H1 (cell line): ENCODE data around the gene PRRT4. TPM values are rescaled to one million over a fixed set of nuclear protein-coding genes. Genes with fewer than 3 reads are reported as not detected.

Source experiments
- CTCF ChIA-PET: fragments of 300-600 bp; sonication (Branson Sonifier 250); formaldehyde crosslinking; loops from one replicate; lab custom pipeline; 2021; ENCODE audit not compliant: partially characterized antibody; lab: Charles Lee
- POLR2A ChIA-PET: fragments of 300-600 bp; sonication (Branson Sonifier 250); formaldehyde crosslinking; loops from one replicate; lab custom pipeline; 2021; ENCODE audit warnings: inconsistent platforms; ENCODE audit not compliant: partially characterized antibody; lab: Charles Lee
- DNase-seq, 2 experiments: peaks; one replicate each; pipeline versions ENCODE4 v3.0.0 to v3.0.0-alpha.2; 2010 to 2022; ENCODE audit warnings: low spot score in 2 of 2, low read depth in 1 of 2, mixed read lengths in 1 of 2
- FAIRE-seq: peaks from 2 replicates; lab custom pipeline; 2011; peaks lifted over from hg19 to GRCh38; lab: Jason Lieb, UNC
- H2AFZ ChIP-seq: 2 replicates; pipeline ENCODE4 v1.8.1; 2012; ENCODE audit warnings: low read length, inconsistent platforms
- H2AK5ac ChIP-seq: 2 replicates; pipeline ENCODE4 v1.6.1; 2013; ENCODE audit warnings: low read depth, low read length
- H2BK120ac ChIP-seq: replicated peaks from 2 replicates; pipeline ENCODE3; 2013; ENCODE audit warnings: low read depth, low read length, inconsistent platforms
- H2BK12ac ChIP-seq: 2 replicates; pipeline ENCODE4 v1.6.1; 2013; ENCODE audit warnings: low read depth, low read length
- H2BK15ac ChIP-seq: 2 replicates; pipeline ENCODE4 v1.6.1; 2013; ENCODE audit warnings: low read length
- H2BK20ac ChIP-seq: 2 replicates; pipeline ENCODE4 v1.6.1; 2013; ENCODE audit warnings: low read length
- H2BK5ac ChIP-seq: 2 replicates; pipeline ENCODE4 v1.6.1; 2013; ENCODE audit warnings: low read depth, low read length
- H3K14ac ChIP-seq: 2 replicates; pipeline ENCODE4 v1.6.1; 2013; ENCODE audit warnings: inconsistent platforms; ENCODE audit not compliant: insufficient read length
- H3K18ac ChIP-seq: 2 replicates; pipeline ENCODE4 v1.6.1; 2013; ENCODE audit warnings: low read length; ENCODE audit errors: extremely low read depth
- H3K23ac ChIP-seq: 2 replicates; pipeline ENCODE4 v1.6.1; 2013; ENCODE audit warnings: inconsistent platforms; ENCODE audit not compliant: insufficient read length
- H3K23me2 ChIP-seq: 2 replicates; pipeline ENCODE4 v1.6.1; 2013; ENCODE audit warnings: low read depth, low read length
- H3K27ac ChIP-seq: 2 replicates; pipeline ENCODE4 v1.6.1; 2011; ENCODE audit warnings: low read depth, low read length, inconsistent platforms
- H3K27me3 ChIP-seq, 4 experiments: replicated peaks in 1 of 4; 1 replicate in 1 of 4; 2 replicates in 3 of 4; pipeline versions ENCODE4 v1.6.1 to v1.8.1; 2011 to 2013; ENCODE audit warnings: low read length in 3 of 4, mild to moderate bottlenecking in 3 of 4, inconsistent platforms in 2 of 4, mixed read lengths in 2 of 4, moderate library complexity in 1 of 4; ENCODE audit not compliant: control insufficient read depth in 3 of 4, insufficient read depth in 3 of 4; ENCODE audit errors: extremely low read depth in 1 of 4
- H3K36me3 ChIP-seq, 4 experiments: 2 replicates each; pipeline versions ENCODE4 v1.6.1 to v1.8.1; 2011 to 2013; ENCODE audit warnings: mild to moderate bottlenecking in 4 of 4, low read length in 3 of 4, moderate library complexity in 2 of 4, control low read depth in 1 of 4, inconsistent platforms in 1 of 4; ENCODE audit not compliant: insufficient read depth in 4 of 4, control insufficient read depth in 2 of 4
- H3K4ac ChIP-seq: replicated peaks from 2 replicates; pipeline ENCODE3; 2013; ENCODE audit warnings: low read length, low read depth, mixed read lengths, inconsistent platforms; ENCODE audit not compliant: insufficient read length
- H3K4me1 ChIP-seq, 4 experiments: replicated peaks in 1 of 4; 1 replicate in 1 of 4; 2 replicates in 3 of 4; pipeline versions ENCODE4 v1.6.1 to v1.8.1; 2011 to 2013; ENCODE audit warnings: low read length in 3 of 4, inconsistent platforms in 2 of 4, mixed read lengths in 1 of 4; ENCODE audit not compliant: insufficient read depth in 4 of 4, control insufficient read depth in 3 of 4
- H3K4me2 ChIP-seq, 2 experiments: 2 replicates each; pipeline versions ENCODE4 v1.6.1 to v1.8.1; 2011 to 2013; ENCODE audit warnings: low read depth in 2 of 2, low read length in 2 of 2, control low read depth in 1 of 2, inconsistent platforms in 1 of 2, mild to moderate bottlenecking in 1 of 2; ENCODE audit not compliant: insufficient read depth in 1 of 2
- H3K4me3 ChIP-seq, 4 experiments: fragments of 200-600, 300-600 bp in 1 of 4; sonication (generic), shearing (Covaris generic), sonication (Bioruptor Twin) in 1 of 4; 2 replicates each; pipeline versions ENCODE4 v1.5.1 to v1.8.1; 2011 to 2016; ENCODE audit warnings: low read length in 4 of 4, low read depth in 3 of 4, control low read depth in 2 of 4, inconsistent platforms in 2 of 4, mild to moderate bottlenecking in 2 of 4, mixed read lengths in 1 of 4, moderate library complexity in 1 of 4; ENCODE audit not compliant: insufficient read depth in 2 of 4; ENCODE audit errors: extremely low read depth in 1 of 4
- H3K56ac ChIP-seq: replicated peaks from 2 replicates; pipeline ENCODE3; 2013; ENCODE audit warnings: low read depth, mild to moderate bottlenecking, mixed read lengths, low read length, inconsistent platforms; ENCODE audit not compliant: insufficient read length
- H3K79me1 ChIP-seq: 2 replicates; pipeline ENCODE4 v1.6.1; 2013; ENCODE audit warnings: low read depth, low read length, control low read depth
- H3K79me2 ChIP-seq, 2 experiments: 2 replicates each; pipeline versions ENCODE4 v1.6.1 to v1.8.1; 2012 to 2013; ENCODE audit warnings: low read length in 2 of 2, mild to moderate bottlenecking in 2 of 2, inconsistent platforms in 1 of 2; ENCODE audit not compliant: insufficient read depth in 2 of 2, control insufficient read depth in 1 of 2
- H3K9ac ChIP-seq, 4 experiments: replicated peaks in 1 of 4; 1 replicate in 1 of 4; 2 replicates in 3 of 4; pipeline versions ENCODE4 v1.6.1 to v1.8.1; 2011 to 2013; ENCODE audit warnings: low read depth in 3 of 4, low read length in 3 of 4, control low read depth in 2 of 4, mild to moderate bottlenecking in 2 of 4, moderate library complexity in 2 of 4, inconsistent platforms in 1 of 4; ENCODE audit errors: extremely low read depth in 1 of 4
- H3K9me3 ChIP-seq, 2 experiments: 2 replicates each; pipeline versions ENCODE4 v1.6.1 to v1.8.1; 2012 to 2013; ENCODE audit warnings: mild to moderate bottlenecking in 2 of 2, moderate library complexity in 2 of 2, control low read depth in 1 of 2, inconsistent platforms in 1 of 2, low read depth in 1 of 2, low read length in 1 of 2, mixed read lengths in 1 of 2; ENCODE audit not compliant: insufficient read depth in 2 of 2
- H4K20me1 ChIP-seq, 2 experiments: replicated peaks in 1 of 2; 2 replicates each; pipeline versions ENCODE3 to v1.8.1; 2011 to 2013; ENCODE audit warnings: inconsistent platforms in 2 of 2, low read length in 2 of 2, mild to moderate bottlenecking in 1 of 2; ENCODE audit not compliant: insufficient read depth in 2 of 2, control insufficient read depth in 1 of 2
- H4K5ac ChIP-seq: 2 replicates; pipeline ENCODE4 v1.6.1; 2013; ENCODE audit warnings: low read length, low read depth, mixed read lengths, inconsistent platforms; ENCODE audit not compliant: insufficient read length
- H4K8ac ChIP-seq: 2 replicates; pipeline ENCODE4 v1.8.0; 2013; ENCODE audit warnings: mild to moderate bottlenecking, moderate library complexity, low read length, inconsistent platforms; ENCODE audit not compliant: insufficient read depth; ENCODE audit errors: extremely low read depth
- H4K91ac ChIP-seq: replicated peaks from 2 replicates; pipeline ENCODE3; 2013; ENCODE audit warnings: low read length, mixed read lengths, inconsistent platforms; ENCODE audit not compliant: insufficient read length
- CHD1 ChIP-seq: IDR thresholded peaks from 2 replicates; pipeline ENCODE4 v1.6.1; 2012; ENCODE audit warnings: low read depth, low read length, improper control_type of control experiment
- SUZ12 ChIP-seq: fragments of 200-600 bp; sonication (generic); IDR thresholded peaks from 2 replicates; pipeline ENCODE4 v1.6.1; 2012; ENCODE audit warnings: mild to moderate bottlenecking, inconsistent platforms, low read length, moderate library complexity, mixed read lengths
- WGBS, 2 experiments: shearing (Covaris generic) in 1 of 2; methylation state at CpG; one replicate each; pipeline versions ENCODE4 v1.1.6 to v1.1.7; 2013 to 2015; ENCODE audit warnings: low lambda C conversion rate in 2 of 2, mixed read lengths in 2 of 2, inconsistent platforms in 1 of 2, low coverage in 1 of 2, missing lambda C conversion rate in 1 of 2; ENCODE audit not compliant: insufficient replicate concordance in 2 of 2, insufficient coverage in 1 of 2, insufficient read length in 1 of 2; ENCODE audit errors: extremely low coverage in 1 of 2, missing lambda C conversion rate in 1 of 2; 5-methylcytosine and 5-hydroxymethylcytosine counted together
- polyA plus RNA-seq, 7 experiments: library from polyadenylated mRNA; depleted of rRNA in 3 of 7; stranded (reverse) in 5 of 7; unstranded in 2 of 7; fragments of >200 nt in 5 of 7; fragments of 200-250 nt in 2 of 7; gene quantifications; 1 replicate in 5 of 7; 2 replicates in 1 of 7; 4 replicates in 1 of 7; pipeline versions ENCODE4 v1.2.1 to v1.2.3, GENCODE V29; 2011 to 2013; ENCODE audit warnings: missing spikeins in 2 of 7, mixed read lengths in 2 of 7
- total RNA-seq: library from RNA; stranded (reverse); fragmentation: NEBNext Ultra II Directional; extraction: Animal tissue kit (Norgen Biotek cat#: 25700); gene quantifications from 2 replicates; pipeline ENCODE4 v1.2.1, GENCODE V29; 2021

Gene PRRT4
- total and polyA plus RNA-seq, 2 of the 8 experiments (the other 6 are each of a cell fraction or from before 2014, with no cell fraction given), result 0.34 to 1.0 TPM

DNA sequence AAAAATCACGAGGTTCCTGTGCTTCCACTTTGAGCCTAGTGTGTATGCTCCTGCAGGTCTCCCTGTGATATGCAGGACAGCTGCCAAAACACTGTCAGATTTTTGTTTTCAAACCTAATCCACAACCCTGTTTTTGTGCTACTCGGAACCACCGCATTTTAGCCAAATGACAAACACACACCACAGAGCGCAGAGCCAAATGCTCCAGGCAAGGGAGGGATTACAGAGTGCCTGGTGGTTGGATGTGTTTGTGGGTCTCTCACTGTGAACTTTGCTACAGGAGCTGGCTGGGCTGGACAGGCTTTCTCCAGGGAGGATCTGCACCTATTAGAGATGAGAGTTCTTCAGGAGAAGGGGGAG lies 12.0 kb downstream of the PRRT4 start:
- Histone ChIP-seq H2AK5ac (no peak overlapping the region), H3K18ac (no peak overlapping the region), H3K9ac (no peak overlapping the region), H3K79me2 (no peaks in the 10 kb centered on the region), H2AFZ (no peak overlapping the region), H3K14ac (no peak overlapping the region), H3K4me3 (no peak overlapping the region), H4K91ac (no peak overlapping the region), H3K4ac (no peak overlapping the region), H3K4me1 (peaks cover 0 to 7% (median 5%) of the 10 kb centered on the region in 4 experiments; a peak in 6 of 7 replicates), H3K23me2 (peaks cover 3% of the 10 kb centered on the region; the same call in 1 of the 2 replicates), H3K56ac (no peak overlapping the region), H2BK20ac (no peak overlapping the region), H2BK12ac (no peak overlapping the region), H3K4me2 (no peak overlapping the region), H4K8ac (no peak overlapping the region), H4K5ac (no peak overlapping the region), H4K20me1 (peaks cover 0 to 1% of the 10 kb centered on the region in 2 experiments), H3K23ac (no peak overlapping the region), H2BK15ac (no peak overlapping the region), H2BK5ac (no peak overlapping the region), H3K79me1 (no peaks in the 10 kb centered on the region), H3K27me3 (peaks cover 34 to 62% (median 55%) of the 10 kb centered on the region in 4 experiments), H3K36me3 (peaks cover 0 to 6% (median 0%) of the 10 kb centered on the region in 4 experiments; a peak in 1 of 8 replicates), H3K27ac (no peak overlapping the region), H3K9me3 (no peaks in the 10 kb centered on the region; a peak in 1 of 4 replicates), H2BK120ac (no peak overlapping the region)
- no peak for FAIRE-seq
- ChIA-PET POLR2A (interaction anchor here (2.4 kb wide), 1 partner anchor 38 kb away, joined by 11 read pairs; no protein-coding TSS in a partner anchor), CTCF (interaction anchor here (1.0 to 13.6 kb wide), 7 partner anchors 8 to 111 kb away, joined by 4 to 345 read pairs (median 16); partner anchors contain the start of gene PRRT4)
- TF ChIP-seq CHD1, result no peak
- TF ChIP-seq SUZ12, result peak; percentile 15; the same call in 1 of the 2 replicates
- DNase-seq, result no peak
- 65% methylated on average over 4 of the region's 4 CpGs; no CpG with 5 or more reads in 1 of the 2 experiments for whole genome bisulfite sequencing, 2 experiments
